Upper lobe of left lung (tissue), 4 donors: ENCODE measurements around the gene IGSF3.

Source experiments
- CTCF ChIP-seq, 6 experiments: fragments of 450-650 bp in 4 of 6; fragments of 200-600 bp in 2 of 6; sonication (generic) in 2 of 6; IDR thresholded peaks; one replicate each; pipeline ENCODE4 v1.5.1; 2016 to 2019; ENCODE audit warnings: antibody characterized with exemption in 6 of 6
- POLR2A ChIP-seq, 4 donors: fragments of 450-650 bp; IDR thresholded peaks; one replicate each; pipeline ENCODE4 v1.5.1; 2016 to 2017; ENCODE audit warnings: antibody characterized with exemption in 4 of 4, mild to moderate bottlenecking in 2 of 4

- no peak for TF ChIP-seq POLR2A (IDR thresholded peaks at IDR 0.05)
- no peak for TF ChIP-seq CTCF (IDR thresholded peaks at IDR 0.05)
Measured at GRCh38 chr1:116586741-116587143, 80.8 kb downstream of the IGSF3 start.
